ENCODE data around the gene QARS1. TPM values are rescaled to one million over a fixed set of nuclear protein-coding genes. Genes with fewer than 3 reads are reported as not detected.

Gene QARS1
- total RNA-seq, 2 experiments from 2014 or later = 249 to 286 TPM

- CTCF ChIA-PET = interaction anchor here (2.0 to 2.3 kb wide), 2 partner anchors 25 to 52 kb away, joined by 8 to 14 read pairs; partner anchors contain the start of genes KLHDC8B and QRICH1
- intact Hi-C loops (cut with micrococcal nuclease) = no loop called here
- no peak overlapping the region for H3K27ac Mint-ChIP-seq
- no peaks in the 10 kb centered on the region for H3K27me3 Mint-ChIP-seq
- no peaks in the 10 kb centered on the region for H3K9me3 Mint-ChIP-seq
- peak overlapping the region; percentile 85 for H3K4me3 Mint-ChIP-seq
- POLR2A ChIA-PET = no interaction called here
- H3K4me1 Mint-ChIP-seq (ENCODE audit: low read depth) = peaks cover 16% of the 10 kb centered on the region
- no peak for DNase-seq
- H3K36me3 Mint-ChIP-seq = peaks cover 26% of the 10 kb centered on the region
Observed at GRCh38 chr3:49119036-49119435, 14.5 kb upstream of the QARS1 start.

GRCh38 chr3:49112262-49112661 lies 7.7 kb upstream of the QARS1 start:
- ChIA-PET CTCF (no interaction called here), POLR2A (interaction anchor here (1.5 kb wide), 1 partner anchor 9 kb away, joined by 4 read pairs; the partner anchor contains the start of gene USP19)
- H3K4me3 Mint-ChIP-seq = no peak overlapping the region
- no peaks in the 10 kb centered on the region for H3K27me3 Mint-ChIP-seq
- no peaks in the 10 kb centered on the region for H3K4me1 Mint-ChIP-seq (ENCODE audit: low read depth)
- no peaks in the 10 kb centered on the region for H3K9me3 Mint-ChIP-seq
- H3K36me3 Mint-ChIP-seq = peaks cover 33% of the 10 kb centered on the region
- intact Hi-C loops (cut with micrococcal nuclease) = no loop called here
- no peak overlapping the region for H3K27ac Mint-ChIP-seq
- no peak for DNase-seq

- Mint-ChIP-seq H3K27ac (no peak overlapping the region), H3K36me3 (peaks cover 30% of the 10 kb centered on the region), H3K27me3 (no peaks in the 10 kb centered on the region), H3K4me3 (no peak overlapping the region), H3K9me3 (no peaks in the 10 kb centered on the region), H3K4me1 (ENCODE audit: low read depth) (no peaks in the 10 kb centered on the region)
- no peak for DNase-seq
- ChIA-PET POLR2A (interaction anchor here (1.5 to 1.7 kb wide), 2 partner anchors 10 to 18 kb away, joined by 4 to 6 read pairs; partner anchors contain the start of genes QRICH1 and USP19), CTCF (interaction anchor here (0.7 kb wide), 1 partner anchor 414 kb away, joined by 3 read pairs; no protein-coding TSS in a partner anchor)
- intact Hi-C loops (cut with micrococcal nuclease) = no loop called here
Observed at GRCh38 chr3:49111347-49111746, 6.8 kb upstream of the QARS1 start.

- peaks cover 25% of the 10 kb centered on the region for H3K36me3 Mint-ChIP-seq
Observed at GRCh38 chr3:49110780-49111179, 6.2 kb upstream of the QARS1 start.

GRCh38 chr3:49108346-49108745 lies 3.8 kb upstream of the QARS1 start:
- Mint-ChIP-seq H3K36me3 (peaks cover 14% of the 10 kb centered on the region), H3K27ac (no peak overlapping the region), H3K4me3 (no peak overlapping the region), H3K27me3 (no peaks in the 10 kb centered on the region), H3K9me3 (no peaks in the 10 kb centered on the region), H3K4me1 (ENCODE audit: low read depth) (peaks cover 19% of the 10 kb centered on the region)
- DNase-seq = no peak
- CTCF ChIA-PET = interaction anchor here (1.8 kb wide), 1 partner anchor 14 kb away, joined by 6 read pairs; the partner anchor contains the start of gene QRICH1
- intact Hi-C loops (cut with micrococcal nuclease) = no loop called here
- POLR2A ChIA-PET = interaction anchor here (1.8 kb wide), 1 partner anchor 14 kb away, joined by 7 read pairs; the partner anchor contains the start of gene QRICH1

More at GRCh38 chr3:49110780-49111179, 6.2 kb upstream of the QARS1 start:
- H3K27me3 Mint-ChIP-seq = no peaks in the 10 kb centered on the region
- H3K9me3 Mint-ChIP-seq = no peaks in the 10 kb centered on the region
- no peak overlapping the region for H3K4me3 Mint-ChIP-seq
- intact Hi-C loops (cut with micrococcal nuclease) = no loop called here
- H3K27ac Mint-ChIP-seq = no peak overlapping the region
- peaks cover under 1% of the 10 kb centered on the region for H3K4me1 Mint-ChIP-seq (ENCODE audit: low read depth)
- POLR2A ChIA-PET = interaction anchor here (1.5 to 1.7 kb wide), 2 partner anchors 10 to 17 kb away, joined by 4 to 6 read pairs; partner anchors contain the start of genes QRICH1 and USP19
- DNase-seq = no peak
- CTCF ChIA-PET = interaction anchor here (0.7 kb wide), 1 partner anchor 413 kb away, joined by 3 read pairs; no protein-coding TSS in a partner anchor

- H3K27ac Mint-ChIP-seq = peak overlapping the region; percentile 87
- H3K9me3 Mint-ChIP-seq = no peaks in the 10 kb centered on the region
- ChIA-PET POLR2A (interaction anchor here (1.0 to 5.3 kb wide), 2 partner anchors 10 to 12 kb away, joined by 3 to 37 read pairs; partner anchors contain the start of gene QRICH1), CTCF (interaction anchor here (0.6 to 1.6 kb wide), 3 partner anchors 9 to 345 kb away, joined by 3 to 6 read pairs (median 4); partner anchors contain the start of gene NDUFAF3)
- intact Hi-C loops (cut with micrococcal nuclease) = loop anchor here (1.0 to 5.0 kb wide), 3 partner anchors 10 to 568 kb away; partner anchors contain the start of genes APEH, QRICH1 and USP19
- DNase-seq = no peak
- H3K36me3 Mint-ChIP-seq = peaks cover 26% of the 10 kb centered on the region
- peak overlapping the region; percentile 99 for H3K4me3 Mint-ChIP-seq
- no peaks in the 10 kb centered on the region for H3K27me3 Mint-ChIP-seq
- peaks cover 22% of the 10 kb centered on the region for H3K4me1 Mint-ChIP-seq (ENCODE audit: low read depth)
Observed at GRCh38 chr3:49104052-49104426, 518 bp downstream of the QARS1 start.

GRCh38 chr3:49100046-49100615 lies 4.4 kb downstream of the QARS1 start:
- POLR2A ChIA-PET = no interaction called here
- H3K27ac Mint-ChIP-seq = no peak overlapping the region
- peaks cover 17% of the 10 kb centered on the region for H3K4me1 Mint-ChIP-seq (ENCODE audit: low read depth)
- H3K36me3 Mint-ChIP-seq = peaks cover 35% of the 10 kb centered on the region
- H3K9me3 Mint-ChIP-seq = no peaks in the 10 kb centered on the region
- no peak overlapping the region for H3K4me3 Mint-ChIP-seq
- DNase-seq = no peak
- intact Hi-C loops (cut with micrococcal nuclease) = loop anchor here (5.0 kb wide), 1 partner anchor 572 kb away; the partner anchor contains the start of gene APEH
- CTCF ChIA-PET = interaction anchor here (1.4 kb wide), 1 partner anchor 57 kb away, joined by 5 read pairs; no protein-coding TSS in a partner anchor
- no peaks in the 10 kb centered on the region for H3K27me3 Mint-ChIP-seq

GRCh38 chr3:49098910-49099630 lies 5.5 kb downstream of the QARS1 start:
- CTCF ChIA-PET = interaction anchor here (1.4 kb wide), 1 partner anchor 59 kb away, joined by 5 read pairs; no protein-coding TSS in a partner anchor

GRCh38 chr3:49098429-49098828 lies 6.1 kb downstream of the QARS1 start:
- no peak overlapping the region for H3K27ac Mint-ChIP-seq
- H3K4me1 Mint-ChIP-seq (ENCODE audit: low read depth) = peaks cover 11% of the 10 kb centered on the region
- no peaks in the 10 kb centered on the region for H3K27me3 Mint-ChIP-seq
- H3K4me3 Mint-ChIP-seq = no peak overlapping the region
- intact Hi-C loops (cut with micrococcal nuclease) = loop anchor here (10.0 kb wide), 1 partner anchor 246 kb away; the partner anchor contains the start of gene USP4
- ChIA-PET POLR2A (no interaction called here), CTCF (no interaction called here)
- H3K9me3 Mint-ChIP-seq = no peaks in the 10 kb centered on the region
- peaks cover 36% of the 10 kb centered on the region for H3K36me3 Mint-ChIP-seq
- no peak for DNase-seq

More at GRCh38 chr3:49098910-49099630, 5.5 kb downstream of the QARS1 start:
- intact Hi-C loops (cut with micrococcal nuclease) = loop anchor here (10.0 kb wide), 1 partner anchor 246 kb away; the partner anchor contains the start of gene USP4
- DNase-seq = no peak
- no peaks in the 10 kb centered on the region for H3K9me3 Mint-ChIP-seq
- H3K27ac Mint-ChIP-seq = no peak overlapping the region
- H3K4me3 Mint-ChIP-seq = no peak overlapping the region
- H3K4me1 Mint-ChIP-seq (ENCODE audit: low read depth) = peaks cover 17% of the 10 kb centered on the region
- H3K36me3 Mint-ChIP-seq = peaks cover 35% of the 10 kb centered on the region
- no peaks in the 10 kb centered on the region for H3K27me3 Mint-ChIP-seq
- POLR2A ChIA-PET = no interaction called here

GRCh38 chr3:49093853-49094767 lies 10.4 kb downstream of the QARS1 start, which contains the start of gene QRICH1:
Gene QRICH1, minus strand, starts transcription at chr3:49094071. Its CDS starts 17,054 bp downstream, at chr3:49077017.
- peak; percentile 98 for DNase-seq
- CTCF ChIA-PET = interaction anchor here (0.6 to 3.5 kb wide), 27 partner anchors 8 to 658 kb away, joined by 3 to 27 read pairs (median 4); partner anchors contain the start of genes IMPDH2, KLHDC8B, NCKIPSD and NDUFAF3
- POLR2A ChIA-PET = interaction anchor here (0.5 to 3.5 kb wide), 21 partner anchors 10 to 377 kb away, joined by 3 to 37 read pairs (median 6); partner anchors contain the start of genes ARIH2, DAG1, IMPDH2 and IP6K2
- H3K9me3 Mint-ChIP-seq = no peaks in the 10 kb centered on the region
- peaks cover 28% of the 10 kb centered on the region for H3K36me3 Mint-ChIP-seq
- peak within 1 kb of the TSS; percentile 90 for H3K4me3 Mint-ChIP-seq
- no peaks in the 10 kb centered on the region for H3K27me3 Mint-ChIP-seq
- intact Hi-C loops (cut with micrococcal nuclease) = loop anchor here (1.0 to 10.0 kb wide), 12 partner anchors 10 to 377 kb away; partner anchors contain the start of genes IMPDH2, IP6K2, PRKAR2A and QARS1
- peaks cover 35% of the 10 kb centered on the region for H3K4me1 Mint-ChIP-seq (ENCODE audit: low read depth)
- peak within 1 kb of the TSS; percentile 95 for H3K27ac Mint-ChIP-seq
